A673 (cell line): ENCODE data around the gene BTN3A1. TPM values are rescaled to one million over a fixed set of nuclear protein-coding genes. Genes with fewer than 3 reads are reported as not detected.

Experiments
- BruUV-seq: library from RNA; stranded (reverse); fragments of 400-500 nt; replicated peaks from 2 replicates; lab custom pipeline; 2021; lab: Mats Ljungman, UMichigan
- CTCF ChIA-PET: fragments of 300-600 bp; sonication (Branson Sonifier 250); formaldehyde crosslinking; loops from one replicate; lab custom pipeline; 2022; ENCODE audit warnings: antibody characterized with exemption; lab: Charles Lee
- POLR2A ChIA-PET: fragments of 300-600 bp; sonication (Branson Sonifier 250); formaldehyde crosslinking; loops from one replicate; lab custom pipeline; 2022; ENCODE audit warnings: antibody characterized with exemption; ENCODE audit not compliant: low non-redundant PET; lab: Charles Lee
- DNase-seq: peaks from one replicate; pipeline ENCODE4 v3.0.0-alpha.2; 2015; ENCODE audit warnings: low spot score
- H3K27ac ChIP-seq: fragments of 200-600 bp; sonication (generic); 2 replicates; pipeline ENCODE4 v1.5.1; 2016; ENCODE audit warnings: mixed run types, low read depth, mild to moderate bottlenecking, mixed read lengths, antibody characterized with exemption, low read length; ENCODE audit not compliant: poor library complexity, severe bottlenecking
- H3K27me3 ChIP-seq: fragments of 200-600 bp; sonication (generic); replicated peaks from 2 replicates; pipeline ENCODE4 v1.6.1; 2017; ENCODE audit warnings: mixed run types, low read depth, mild to moderate bottlenecking, mixed read lengths, antibody characterized with exemption, low read length; ENCODE audit not compliant: insufficient read depth, poor library complexity
- H3K36me3 ChIP-seq: fragments of 200-600 bp; sonication (generic); 2 replicates; pipeline ENCODE4 v1.6.1; 2016; ENCODE audit warnings: mixed run types, mild to moderate bottlenecking, mixed read lengths, antibody characterized with exemption, low read length; ENCODE audit not compliant: insufficient read depth, poor library complexity, severe bottlenecking
- H3K4me1 ChIP-seq: fragments of 200-600 bp; sonication (generic); 2 replicates; pipeline ENCODE4 v1.6.1; 2017; ENCODE audit warnings: mixed run types, mild to moderate bottlenecking, mixed read lengths, antibody characterized with exemption, low read length; ENCODE audit not compliant: insufficient read depth, poor library complexity, severe bottlenecking
- H3K4me3 ChIP-seq: fragments of 200-600 bp; sonication (generic); 2 replicates; pipeline ENCODE4 v1.5.1; 2016; ENCODE audit warnings: low read depth, mixed run types, mild to moderate bottlenecking, mixed read lengths, low read length; ENCODE audit not compliant: poor library complexity, severe bottlenecking
- H3K9me3 ChIP-seq: fragments of 200-600 bp; sonication (generic); 2 replicates; pipeline ENCODE4 v1.6.1; 2016; ENCODE audit warnings: mixed run types, low read depth, mild to moderate bottlenecking, mixed read lengths, antibody characterized with exemption, low read length; ENCODE audit not compliant: poor library complexity, severe bottlenecking
- CTCF ChIP-seq: fragments of 300-800, 200-600 bp; sonication (generic); conservative IDR thresholded peaks from 2 replicates; pipeline ENCODE4 v1.5.1; 2017; ENCODE audit warnings: low read depth, mild to moderate bottlenecking, antibody characterized with exemption, low read length, moderate library complexity, mixed read lengths
- EZH2 ChIP-seq: fragments of 200-600 bp; sonication (generic); IDR thresholded peaks from 2 replicates; pipeline ENCODE4 v1.6.1; 2017; ENCODE audit warnings: borderline replicate concordance, low read depth, mild to moderate bottlenecking, mixed read lengths, antibody characterized with exemption, low read length; ENCODE audit not compliant: poor library complexity, severe bottlenecking
- intact Hi-C: fragments of 100-400 bp; cut with micrococcal nuclease; formaldehyde crosslinking; loops from one replicate; pipeline ENCODE4 v1.10.0; 2022; ENCODE audit not compliant: unreplicated experiment
- total RNA-seq: library from RNA; stranded (reverse); gene quantifications from 2 replicates; pipeline ENCODE4 v1.2.3, GENCODE V29; 2021

BTN3A1 gene
- total RNA-seq, 1 experiment from 2014 or later = 14.8 TPM

GRCh38 chr6:26403893-26404292 is 1.8 kb downstream of the BTN3A1 start:
- Histone ChIP-seq H3K27ac (no peak overlapping the region), H3K9me3 (no peaks in the 10 kb centered on the region), H3K4me1 (peaks cover 8% of the 10 kb centered on the region), H3K4me3 (no peak overlapping the region), H3K36me3 (no peaks in the 10 kb centered on the region), H3K27me3 (no peaks in the 10 kb centered on the region)
- ChIA-PET POLR2A (no interaction called here), CTCF (no interaction called here)
- DNase-seq = no peak
- no peak for TF ChIP-seq CTCF
- TF ChIP-seq EZH2 = no peak
- no TSS peak for BruUV-seq
- intact Hi-C loops = no loop called here

DNA sequence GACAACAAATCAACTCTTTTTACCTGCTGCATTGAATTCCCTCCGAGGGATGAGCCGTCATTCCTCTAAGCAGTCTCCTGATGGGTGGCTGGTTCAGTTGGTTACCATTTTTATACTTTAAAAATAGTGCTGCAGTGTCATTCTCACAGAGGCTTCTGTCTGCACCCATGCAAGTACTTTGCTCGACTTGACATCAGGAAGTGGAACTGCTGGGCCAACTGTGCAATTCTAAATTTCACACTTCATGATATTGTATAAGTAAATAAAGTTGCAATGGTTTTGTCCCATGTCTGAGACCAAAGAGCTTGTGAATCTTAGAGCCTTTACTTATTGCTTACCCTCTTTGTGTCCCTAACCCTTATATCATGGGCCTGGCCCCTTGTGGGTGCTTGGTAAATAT is 2.5 kb downstream of the BTN3A1 start:
- no TSS peak for BruUV-seq
- intact Hi-C loops = no loop called here
- no peak overlapping the region for H3K27ac ChIP-seq
- ChIA-PET CTCF (no interaction called here), POLR2A (no interaction called here)
- DNase-seq = no peak
- H3K36me3 ChIP-seq = no peaks in the 10 kb centered on the region
- H3K4me3 ChIP-seq = no peak overlapping the region
- TF ChIP-seq CTCF (no peak), EZH2 (no peak)
- peaks cover 8% of the 10 kb centered on the region for H3K4me1 ChIP-seq
- no peaks in the 10 kb centered on the region for H3K27me3 ChIP-seq
- H3K9me3 ChIP-seq = no peaks in the 10 kb centered on the region

- Histone ChIP-seq H3K9me3 (no peaks in the 10 kb centered on the region), H3K4me1 (peaks cover 8% of the 10 kb centered on the region), H3K27me3 (no peaks in the 10 kb centered on the region), H3K27ac (no peak overlapping the region), H3K4me3 (no peak overlapping the region), H3K36me3 (peaks cover 4% of the 10 kb centered on the region)
- no TSS peak for BruUV-seq
- ChIA-PET POLR2A (no interaction called here), CTCF (no interaction called here)
- TF ChIP-seq EZH2 (no peak), CTCF (no peak)
- intact Hi-C loops = no loop called here
- DNase-seq = no peak
Observed at GRCh38 chr6:26408828-26409730, 7.0 kb downstream of the BTN3A1 start.
